Measurements from ENCODE around the gene SPTB. TPM values are rescaled to one million over a fixed set of nuclear protein-coding genes. Genes with fewer than 3 reads are reported as not detected.

The SPTB gene
- total and polyA plus RNA-seq, 10 of the 15 experiments (the other 5 are each of a cell fraction or from before 2014, with no cell fraction given), result under 0.01 to 0.04 (median 0.02) TPM; not detected in 4

GRCh38 chr14:64748995-64749714 lies 130.6 kb downstream of the SPTB start (continued):
- TF ChIP-seq USF2 (IDR thresholded peaks at IDR 0.05; ENCODE audit: borderline replicate concordance, low read depth, low read length) (no peak), TBL1XR1 (IDR thresholded peaks at IDR 0.05; ENCODE audit: low read depth, low read length) (no peak), CTCF (IDR thresholded peaks at IDR 0.05 in 2 of 3, conservative IDR thresholded peaks at IDR 0.05 in 1 of 3; ENCODE audit: control insufficient read depth in 2 of 3, extremely low read depth in 1 of 3, insufficient read depth in 1 of 3, low read depth in 3 of 3, low read length in 3 of 3) (no peak), DPF2 (IDR thresholded peaks at IDR 0.05) (no peak), RCOR1 (conservative IDR thresholded peaks at IDR 0.05; ENCODE audit: low read depth, low read length) (no peak), RELA (IDR thresholded peaks at IDR 0.05; ENCODE audit: borderline replicate concordance, partially characterized antibody) (no peak), LARP7 (IDR thresholded peaks at IDR 0.05) (no peak)

GRCh38 chr14:64748521-64748920 lies 131.2 kb downstream of the SPTB start:
- Histone ChIP-seq H3K79me2 (ENCODE audit: control insufficient read depth, insufficient read depth, low read length) (no peaks in the 10 kb centered on the region), H2AFZ (ENCODE audit: control insufficient read depth, low read depth, low read length) (no peak overlapping the region), H3K4me3 (no peak overlapping the region), H3K4me1 (ENCODE audit: control insufficient read depth, insufficient read depth, low read length) (no peaks in the 10 kb centered on the region), H3K9ac (ENCODE audit: control insufficient read depth, insufficient read depth, low read length) (no peak overlapping the region), H3K4me2 (ENCODE audit: control insufficient read depth, insufficient read depth) (no peak overlapping the region), H3K36me3 (ENCODE audit: control insufficient read depth in 2 of 2, insufficient read depth in 2 of 2, low read length in 1 of 2) (no peaks in the 10 kb centered on the region; a peak in 1 of 4 replicates), H3K9me3 (replicated peaks; ENCODE audit: control insufficient read depth, insufficient read depth, low read length) (no peaks in the 10 kb centered on the region; the same call in 2 of the 3 replicates), H4K20me1 (ENCODE audit: control insufficient read depth, insufficient read depth) (no peaks in the 10 kb centered on the region), H3K27ac (ENCODE audit: control insufficient read depth, insufficient read depth) (no peak overlapping the region), H3K27me3 (replicated peaks in 1 of 2; ENCODE audit: control insufficient read depth in 2 of 2, insufficient read depth in 2 of 2, low read length in 1 of 2) (peaks cover 0 to 2% of the 10 kb centered on the region in 2 experiments; a peak in 2 of 4 replicates)
- no TSS peak for BruUV-seq (replicated peaks)
- no peak for FAIRE-seq
- ChIA-PET CTCF (no interaction called here), RAD21 (ENCODE audit: unreplicated experiment) (no interaction called here), POLR2A (interaction anchor here (0.6 kb wide), 1 partner anchor 557 kb away, joined by 4 read pairs; no protein-coding TSS in a partner anchor), SMC1A (ENCODE audit: uncharacterized antibody, unreplicated experiment) (no interaction called here)
- WGBS (ENCODE audit: insufficient coverage, insufficient replicate concordance, low lambda C conversion rate, missing lambda C conversion rate), result 58% methylated on average over 6 of the region's 6 CpGs
- intact Hi-C loops (cut with micrococcal nuclease; ENCODE audit: unreplicated experiment), result no loop called here
- DNase-seq (ENCODE audit: low read depth, low spot score), result no peak
- in situ Hi-C loops (cut with MboI), result no loop called here
- no peak for ATAC-seq
- TF ChIP-seq RELB (IDR thresholded peaks at IDR 0.05; ENCODE audit: low read depth) (no peak), TBL1XR1 (IDR thresholded peaks at IDR 0.05; ENCODE audit: low read depth, low read length) (no peak), IRF4 (IDR thresholded peaks at IDR 0.05; ENCODE audit: low read depth, low read length) (no peak), GABPA (IDR thresholded peaks at IDR 0.05; ENCODE audit: low read depth) (no peak), NR2C2 (IDR thresholded peaks at IDR 0.05; ENCODE audit: borderline replicate concordance, control insufficient read depth, insufficient read length, low read depth) (no peak), PAX8 (IDR thresholded peaks at IDR 0.05) (no peak), ETV6 (conservative IDR thresholded peaks at IDR 0.05 in 1 of 2, IDR thresholded peaks at IDR 0.05 in 1 of 2; ENCODE audit: borderline replicate concordance in 1 of 2, low read depth in 1 of 2) (no peak), GATAD2B (conservative IDR thresholded peaks at IDR 0.05; ENCODE audit: low read depth) (no peak), CTCF (IDR thresholded peaks at IDR 0.05 in 2 of 3, conservative IDR thresholded peaks at IDR 0.05 in 1 of 3; ENCODE audit: control insufficient read depth in 2 of 3, extremely low read depth in 1 of 3, insufficient read depth in 1 of 3, low read depth in 3 of 3, low read length in 3 of 3) (no peak)
